CD8-positive, alpha-beta memory T cell (primary cell): ENCODE results near the gene LYPD1. TPM values are rescaled to one million over a fixed set of nuclear protein-coding genes. Genes with fewer than 3 reads are reported as not detected.
"Not testable (repeated sequence)": the region's sequence is repeated elsewhere in the genome, so short reads cannot be mapped to it uniquely, and the experiment has no call there.

Experiments
- CTCF ChIA-PET: fragments of 350-600 bp; sonication (Branson Sonifier 250); formaldehyde crosslinking; loops from one replicate; lab custom pipeline; 2021; ENCODE audit warnings: antibody characterized with exemption; lab: Charles Lee
- POLR2A ChIA-PET: fragments of 350-600 bp; sonication (Branson Sonifier 250); formaldehyde crosslinking; loops from one replicate; lab custom pipeline; 2021; ENCODE audit warnings: antibody characterized with exemption; lab: Charles Lee
- DNase-seq, 5 donors: peaks; one replicate each; pipeline versions ENCODE4 v3.0.0 to v3.0.0-alpha.2; 2020 to 2022; ENCODE audit warnings: mixed read lengths in 1 of 5
- H3K27ac ChIP-seq: one replicate; pipeline ENCODE4 v1.7.0; 2013; ENCODE audit warnings: low read depth, mild to moderate bottlenecking, low read length, moderate library complexity
- H3K27me3 ChIP-seq: 2 replicates; pipeline ENCODE4 v1.7.0; 2013; ENCODE audit warnings: low read length, mild to moderate bottlenecking; ENCODE audit not compliant: insufficient read depth, poor library complexity, severe bottlenecking
- H3K36me3 ChIP-seq: 2 replicates; pipeline ENCODE4 v1.7.0; 2013; ENCODE audit warnings: mild to moderate bottlenecking, low read length, moderate library complexity; ENCODE audit not compliant: insufficient read depth
- H3K4me1 ChIP-seq: 2 replicates; pipeline ENCODE4 v1.7.0; 2013; ENCODE audit warnings: mild to moderate bottlenecking, low read length, moderate library complexity; ENCODE audit not compliant: insufficient read depth
- H3K4me3 ChIP-seq: 2 replicates; pipeline ENCODE4 v1.7.0; 2013; ENCODE audit warnings: mild to moderate bottlenecking, low read length
- H3K9me3 ChIP-seq: 2 replicates; pipeline ENCODE4 v1.7.0; 2013; ENCODE audit warnings: mild to moderate bottlenecking, low read length
- H3K27ac Mint-ChIP-seq, 8 donors: one replicate each; pipeline ENCODE4 v1.8.0; 2020 to 2021; ENCODE audit warnings: mixed read lengths in 8 of 8, mild to moderate bottlenecking in 6 of 8, inconsistent platforms in 3 of 8, moderate library complexity in 3 of 8
- H3K27me3 Mint-ChIP-seq, 2 donors: one replicate each; pipeline ENCODE4 v1.8.0; 2020 to 2021; ENCODE audit warnings: mixed read lengths in 2 of 2, mild to moderate bottlenecking in 1 of 2, moderate library complexity in 1 of 2
- H3K36me3 Mint-ChIP-seq, 3 donors: one replicate each; pipeline ENCODE4 v1.8.0; 2020 to 2021; ENCODE audit warnings: mixed read lengths in 3 of 3, inconsistent platforms in 1 of 3, mild to moderate bottlenecking in 1 of 3
- H3K4me1 Mint-ChIP-seq, 3 donors: one replicate each; pipeline ENCODE4 v1.8.0; 2020 to 2021; ENCODE audit warnings: mixed read lengths in 3 of 3, inconsistent platforms in 1 of 3, mild to moderate bottlenecking in 1 of 3
- H3K4me3 Mint-ChIP-seq, 7 donors: one replicate each; pipeline ENCODE4 v1.8.0; 2020 to 2021; ENCODE audit warnings: mixed read lengths in 7 of 7, mild to moderate bottlenecking in 6 of 7, moderate library complexity in 4 of 7, inconsistent platforms in 2 of 7
- H3K9me3 Mint-ChIP-seq, 5 donors: one replicate each; pipeline ENCODE4 v1.8.0; 2020 to 2022; ENCODE audit warnings: mixed read lengths in 5 of 5, mild to moderate bottlenecking in 3 of 5, moderate library complexity in 2 of 5, inconsistent platforms in 1 of 5
- polyA plus RNA-seq: library from polyadenylated mRNA; unstranded; fragments of 300-500 nt; fragmentation: Illumina TruSeq; gene quantifications from one replicate; pipeline ENCODE4 v1.2.3, GENCODE V29; 2021
- total RNA-seq, 2 experiments: library from RNA; stranded (reverse); gene quantifications; one replicate each; pipeline ENCODE4 v1.2.3, GENCODE V29; 2021

LYPD1 gene, protein sequence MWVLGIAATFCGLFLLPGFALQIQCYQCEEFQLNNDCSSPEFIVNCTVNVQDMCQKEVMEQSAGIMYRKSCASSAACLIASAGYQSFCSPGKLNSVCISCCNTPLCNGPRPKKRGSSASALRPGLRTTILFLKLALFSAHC
- not detected for total RNA-seq
- polyA plus RNA-seq = not detected

DNA sequence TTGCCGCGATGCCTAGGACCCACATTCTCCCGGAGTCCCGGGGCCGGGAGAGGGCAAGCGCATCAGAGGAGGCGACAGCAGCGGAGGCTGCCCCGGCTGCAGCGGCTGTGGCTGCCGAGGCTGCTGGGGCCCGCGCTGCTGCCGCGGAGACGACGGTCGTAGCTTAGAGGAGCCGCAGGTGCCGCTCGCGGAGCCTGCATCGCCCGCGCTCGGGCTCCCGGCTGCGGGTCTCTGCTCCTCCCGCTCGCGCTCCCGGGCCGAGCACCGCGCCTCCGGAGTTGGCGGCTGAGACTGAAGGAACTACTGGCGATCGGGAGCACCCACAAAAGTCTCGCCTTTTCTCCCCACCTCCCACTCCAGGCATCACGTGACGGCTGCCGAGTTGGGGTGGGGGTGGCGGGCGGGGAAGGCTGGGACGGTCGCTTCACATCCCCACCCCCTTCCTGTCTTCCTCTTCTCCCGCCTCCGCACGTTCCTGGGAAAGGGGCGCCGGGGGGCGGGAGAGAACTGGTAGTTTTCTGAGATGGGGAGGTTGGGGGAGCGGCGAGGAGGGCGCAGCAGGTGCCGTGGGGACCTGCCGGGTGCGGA is at the start of gene LYPD1:
LYPD1 (minus strand) TSS at position 298 of the 588 bp plus-strand sequence; CDS start at position 25, 273 bp downstream.
- Mint-ChIP-seq H3K9me3 (peaks cover 0 to 9% (median 3%) of the 10 kb centered on the region in 5 donors), H3K27me3 (peaks cover 25 to 31% of the 10 kb centered on the region in 2 donors), H3K4me3 (peak within 1 kb of the TSS in 1 of 7 donors; percentile 48), H3K4me1 (no peaks in the 10 kb centered on the region), H3K27ac (no peak within 1 kb of the TSS), H3K36me3 (no peaks in the 10 kb centered on the region)
- CTCF ChIA-PET = no interaction called here
- Histone ChIP-seq H3K27me3 (no peaks in the 10 kb centered on the region), H3K4me3 (no peak within 1 kb of the TSS), H3K4me1 (no peaks in the 10 kb centered on the region), H3K36me3 (no peaks in the 10 kb centered on the region), H3K9me3 (no peaks in the 10 kb centered on the region), H3K27ac (no peak within 1 kb of the TSS)
- POLR2A ChIA-PET = no interaction called here
- no peak for DNase-seq

DNA sequence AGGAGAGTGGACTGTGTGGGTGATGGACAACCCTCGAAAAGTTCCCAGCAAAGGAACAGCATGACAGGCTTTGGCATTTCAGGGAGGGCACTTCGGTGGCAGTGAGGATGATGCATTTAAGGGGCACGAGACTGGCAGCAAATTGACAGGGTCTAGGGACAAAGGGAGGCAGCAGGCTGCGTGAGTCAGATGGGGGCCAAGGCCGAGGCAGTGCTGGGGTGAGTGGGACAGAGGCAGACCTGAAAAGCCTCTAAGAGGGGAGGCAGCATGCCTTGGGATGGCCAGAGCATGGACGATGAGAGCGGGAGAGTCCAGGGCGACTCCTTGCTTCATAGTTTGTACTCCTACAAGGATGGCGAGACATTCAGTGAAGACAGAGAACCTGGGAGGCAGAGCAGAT is 49.5 kb upstream of the LYPD1 start:
- Mint-ChIP-seq H3K36me3 (peaks cover 0 to 3% (median 0%) of the 10 kb centered on the region in 3 donors), H3K9me3 (peaks cover 0 to 13% (median 5%) of the 10 kb centered on the region in 5 donors), H3K27ac (peak overlapping the region in 1 of 8 donors; percentile 85), H3K4me3 (no peak overlapping the region), H3K27me3 (peaks cover 0 to 2% of the 10 kb centered on the region in 2 donors), H3K4me1 (no peaks in the 10 kb centered on the region)
- no peaks in the 10 kb centered on the region for H3K4me1 ChIP-seq
- POLR2A ChIA-PET = no interaction called here
- no peak overlapping the region for H3K27ac ChIP-seq
- H3K9me3 ChIP-seq = no peaks in the 10 kb centered on the region
- H3K27me3 ChIP-seq = no peaks in the 10 kb centered on the region
- no peaks in the 10 kb centered on the region for H3K36me3 ChIP-seq
- CTCF ChIA-PET = no interaction called here
- DNase-seq = no peak
- no peak overlapping the region for H3K4me3 ChIP-seq

DNA sequence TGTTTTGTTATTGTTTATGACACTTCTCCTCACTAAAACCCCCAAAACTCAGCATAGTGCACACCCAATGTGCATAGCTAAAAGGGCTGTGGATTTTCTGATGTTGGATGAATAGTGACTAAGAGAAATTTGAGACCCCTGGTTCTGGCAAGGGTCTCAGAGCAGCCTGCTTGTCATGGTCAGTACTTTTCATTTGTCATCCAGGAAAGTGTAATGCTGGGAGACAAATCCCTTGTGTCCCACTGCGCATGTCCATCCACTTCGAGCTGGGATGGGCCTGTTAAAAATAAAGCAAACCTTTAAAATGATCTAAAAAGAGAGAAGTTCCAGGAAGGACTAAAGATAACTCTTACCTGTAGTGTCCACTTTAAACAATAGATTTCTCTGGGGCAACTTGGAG is 46.9 kb upstream of the LYPD1 start:
- peaks cover 0 to 10% (median 4%) of the 10 kb centered on the region in 5 donors for H3K9me3 Mint-ChIP-seq

DNA sequence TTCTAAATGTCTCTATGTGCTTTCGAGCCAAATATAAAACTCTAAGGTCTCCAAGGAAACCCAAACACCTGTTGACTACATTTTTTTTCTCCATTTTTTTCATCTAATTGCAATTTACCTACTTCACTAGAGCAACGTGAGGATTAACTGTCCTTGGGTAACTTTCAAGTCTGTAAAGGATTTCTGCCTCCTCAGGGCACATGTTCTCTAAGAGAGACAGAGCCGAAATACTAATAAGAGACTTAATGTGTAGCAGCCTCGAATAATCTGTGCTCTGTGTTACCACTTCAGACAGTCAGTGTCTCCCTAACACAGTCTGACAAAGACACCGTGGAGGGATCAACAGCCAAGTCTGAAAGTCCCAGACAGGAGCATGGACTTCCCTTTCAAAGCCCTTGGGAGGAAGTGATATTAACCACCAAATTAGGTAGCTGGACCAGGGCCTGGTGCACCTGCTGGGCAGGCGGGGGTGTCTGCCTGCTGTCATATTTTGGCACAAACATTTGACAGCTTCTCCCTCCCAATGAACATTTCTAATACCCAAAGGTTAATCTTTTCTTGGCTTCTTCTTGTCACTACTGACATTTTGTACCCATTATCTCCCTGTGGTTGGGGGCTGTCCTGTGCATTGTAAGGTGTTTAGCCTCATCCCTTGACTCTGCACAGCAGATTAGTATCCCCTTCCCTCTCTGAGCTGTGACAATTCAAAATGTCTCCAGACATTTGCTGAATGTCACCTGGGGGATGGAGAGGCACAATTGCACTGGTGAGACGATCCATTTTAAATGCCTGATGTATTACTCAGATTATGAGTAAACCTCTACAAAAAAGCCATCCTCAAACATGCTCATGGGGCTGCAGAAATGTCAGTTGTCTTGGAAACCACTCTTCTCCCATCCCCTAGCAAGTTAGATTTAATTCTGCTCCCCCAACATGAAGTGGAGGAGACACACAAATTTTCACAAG is 45.7 kb upstream of the LYPD1 start:
- no peak overlapping the region for H3K4me3 ChIP-seq
- no peak overlapping the region for H3K4me3 Mint-ChIP-seq
- H3K4me1 ChIP-seq = no peaks in the 10 kb centered on the region
- peaks cover 0 to 10% (median 4%) of the 10 kb centered on the region in 5 donors for H3K9me3 Mint-ChIP-seq
- no peaks in the 10 kb centered on the region for H3K27me3 Mint-ChIP-seq
- H3K27ac ChIP-seq = no peak overlapping the region
- no peaks in the 10 kb centered on the region for H3K36me3 Mint-ChIP-seq
- no peaks in the 10 kb centered on the region for H3K36me3 ChIP-seq
- H3K27ac Mint-ChIP-seq = no peak overlapping the region
- H3K27me3 ChIP-seq = no peaks in the 10 kb centered on the region
- POLR2A ChIA-PET = no interaction called here
- no peak for DNase-seq
- H3K9me3 ChIP-seq = no peaks in the 10 kb centered on the region
- CTCF ChIA-PET = no interaction called here
- no peaks in the 10 kb centered on the region for H3K4me1 Mint-ChIP-seq

More for the DNA sequence above, 46.9 kb upstream of the LYPD1 start:
- no peak for DNase-seq
- no peaks in the 10 kb centered on the region for H3K27me3 Mint-ChIP-seq
- H3K4me3 ChIP-seq = no peak overlapping the region
- H3K36me3 ChIP-seq = no peaks in the 10 kb centered on the region
- no peaks in the 10 kb centered on the region for H3K4me1 Mint-ChIP-seq
- no peak overlapping the region for H3K27ac Mint-ChIP-seq
- ChIA-PET POLR2A (no interaction called here), CTCF (no interaction called here)
- no peaks in the 10 kb centered on the region for H3K36me3 Mint-ChIP-seq
- no peaks in the 10 kb centered on the region for H3K27me3 ChIP-seq
- no peaks in the 10 kb centered on the region for H3K9me3 ChIP-seq
- no peak overlapping the region for H3K27ac ChIP-seq
- no peak overlapping the region for H3K4me3 Mint-ChIP-seq
- no peaks in the 10 kb centered on the region for H3K4me1 ChIP-seq

DNA sequence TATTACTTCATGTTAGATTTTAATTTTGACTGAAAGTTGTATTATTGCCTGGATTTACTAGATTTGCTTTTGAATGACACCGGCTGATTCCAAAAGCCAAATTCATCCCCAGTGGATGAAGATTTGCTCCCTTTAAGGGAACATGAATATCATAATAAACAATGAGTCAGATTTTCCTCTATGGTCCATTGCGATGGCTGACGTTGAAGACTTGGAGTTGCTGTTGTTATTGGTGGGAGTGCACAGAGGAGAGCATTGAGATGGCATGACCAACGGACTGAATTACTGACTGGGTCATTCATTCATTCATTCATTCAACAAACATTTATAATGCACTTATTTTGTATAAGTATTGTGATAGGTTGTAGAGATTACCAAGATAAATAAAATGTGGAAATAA is 33.4 kb upstream of the LYPD1 start:
- Mint-ChIP-seq H3K36me3 (no peaks in the 10 kb centered on the region), H3K4me1 (no peaks in the 10 kb centered on the region), H3K27ac (no peak overlapping the region), H3K4me3 (no peak overlapping the region), H3K27me3 (no peaks in the 10 kb centered on the region), H3K9me3 (peaks cover 0 to 5% (median 2%) of the 10 kb centered on the region in 5 donors)
- Histone ChIP-seq H3K4me1 (no peaks in the 10 kb centered on the region), H3K9me3 (no peaks in the 10 kb centered on the region), H3K27ac (no peak overlapping the region), H3K36me3 (no peaks in the 10 kb centered on the region), H3K27me3 (no peaks in the 10 kb centered on the region), H3K4me3 (no peak overlapping the region)
- ChIA-PET POLR2A (no interaction called here), CTCF (no interaction called here)
- no peak for DNase-seq

DNA sequence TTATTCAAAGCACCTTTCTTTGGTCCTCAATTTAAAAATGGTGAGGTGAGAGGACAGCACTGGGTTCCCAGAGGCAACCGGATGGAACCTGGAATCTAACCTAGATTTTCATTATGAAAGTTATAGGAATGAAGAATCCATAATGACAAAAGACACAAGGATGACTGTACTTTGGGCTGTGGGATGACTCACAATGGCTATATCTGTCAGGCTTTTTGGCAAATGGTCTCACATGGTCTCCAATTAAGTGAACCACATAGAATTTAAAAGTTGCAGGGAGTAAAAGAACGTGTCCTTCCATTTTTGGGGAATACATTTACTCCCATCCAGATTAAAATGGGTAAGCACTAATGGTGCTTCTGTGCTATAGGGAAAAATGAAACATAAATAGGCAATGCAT is 31.8 kb upstream of the LYPD1 start:
- Histone ChIP-seq H3K9me3 (no peaks in the 10 kb centered on the region), H3K27ac (no peak overlapping the region), H3K36me3 (no peaks in the 10 kb centered on the region), H3K4me3 (no peak overlapping the region), H3K27me3 (no peaks in the 10 kb centered on the region), H3K4me1 (no peaks in the 10 kb centered on the region)
- H3K9me3 Mint-ChIP-seq = peaks cover 0 to 5% (median 2%) of the 10 kb centered on the region in 5 donors
- no peaks in the 10 kb centered on the region for H3K27me3 Mint-ChIP-seq
- no peaks in the 10 kb centered on the region for H3K4me1 Mint-ChIP-seq
- no peak overlapping the region for H3K4me3 Mint-ChIP-seq
- H3K36me3 Mint-ChIP-seq = no peaks in the 10 kb centered on the region
- ChIA-PET CTCF (no interaction called here), POLR2A (no interaction called here)
- no peak overlapping the region for H3K27ac Mint-ChIP-seq
- DNase-seq = no peak

DNA sequence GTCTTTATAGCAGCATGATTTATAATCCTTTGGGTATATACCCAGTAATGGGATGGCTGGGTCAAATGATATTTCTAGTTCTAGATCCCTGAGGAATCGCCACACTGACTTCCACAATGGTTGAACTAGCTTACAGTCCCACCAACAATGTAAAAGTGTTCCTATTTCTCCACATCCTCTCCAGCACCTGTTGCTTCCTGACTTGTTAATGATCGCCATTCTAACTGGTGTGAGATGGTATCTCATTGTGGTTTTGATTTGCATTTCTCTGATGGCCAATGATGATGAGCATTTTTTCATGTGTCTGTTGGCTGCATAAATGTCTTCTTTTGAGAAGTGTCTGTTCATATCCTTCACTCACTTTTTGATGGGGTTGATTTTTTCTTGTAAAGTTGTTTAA is 29.8 kb upstream of the LYPD1 start:
- H3K9me3 ChIP-seq, H3K4me1 ChIP-seq, H3K4me3 ChIP-seq, DNase-seq, H3K9me3 Mint-ChIP-seq, H3K4me1 Mint-ChIP-seq, H3K27me3 ChIP-seq, H3K27ac Mint-ChIP-seq, H3K36me3 Mint-ChIP-seq, CTCF ChIA-PET, H3K36me3 ChIP-seq, H3K27ac ChIP-seq, POLR2A ChIA-PET, H3K4me3 Mint-ChIP-seq, H3K27me3 Mint-ChIP-seq: not testable (repeated sequence)

DNA sequence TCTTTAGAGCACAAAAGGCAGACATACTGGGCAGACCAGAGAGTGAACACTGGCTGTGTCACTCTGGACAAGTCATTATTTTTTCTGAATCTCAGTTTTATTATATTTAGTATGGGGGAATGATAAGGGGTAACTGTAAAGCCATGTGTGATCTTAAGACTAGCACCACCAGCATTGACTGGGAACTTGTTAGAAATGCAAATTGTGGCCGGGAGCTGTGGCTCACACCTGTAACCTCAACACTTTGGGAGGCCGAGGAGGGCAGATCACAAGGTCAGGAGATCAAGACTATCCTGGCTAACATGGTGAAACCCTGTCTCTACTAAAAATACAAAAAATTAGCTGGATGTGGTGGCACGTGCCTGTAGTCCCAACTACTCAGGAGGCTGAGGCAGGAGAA is 28.3 kb upstream of the LYPD1 start:
- H3K27me3 ChIP-seq, CTCF ChIA-PET, H3K36me3 Mint-ChIP-seq, H3K36me3 ChIP-seq, H3K27ac Mint-ChIP-seq, H3K4me1 ChIP-seq, H3K27ac ChIP-seq, H3K4me1 Mint-ChIP-seq, H3K4me3 Mint-ChIP-seq, H3K27me3 Mint-ChIP-seq, DNase-seq, POLR2A ChIA-PET, H3K9me3 Mint-ChIP-seq, H3K9me3 ChIP-seq, H3K4me3 ChIP-seq: not testable (repeated sequence)
